Activated T-cell treated with anti-CD3 and anti-CD28 coated beads, Interleukin-2, amount 50 U/mL, for 48 hours (primary cell): Measurements from ENCODE around the gene ARHGAP9.
A peak's percentile ranks its signal among the peaks of the same experiment; 100 is the strongest.
"Not testable (repeated sequence)": the region's sequence is repeated elsewhere in the genome, so short reads cannot be mapped to it uniquely, and the experiment has no call there.

Experiments used
- DNase-seq, 2 experiments: peaks; one replicate each; pipeline ENCODE4 v3.0.0-alpha.2; 2020

The ARHGAP9 gene

DNA sequence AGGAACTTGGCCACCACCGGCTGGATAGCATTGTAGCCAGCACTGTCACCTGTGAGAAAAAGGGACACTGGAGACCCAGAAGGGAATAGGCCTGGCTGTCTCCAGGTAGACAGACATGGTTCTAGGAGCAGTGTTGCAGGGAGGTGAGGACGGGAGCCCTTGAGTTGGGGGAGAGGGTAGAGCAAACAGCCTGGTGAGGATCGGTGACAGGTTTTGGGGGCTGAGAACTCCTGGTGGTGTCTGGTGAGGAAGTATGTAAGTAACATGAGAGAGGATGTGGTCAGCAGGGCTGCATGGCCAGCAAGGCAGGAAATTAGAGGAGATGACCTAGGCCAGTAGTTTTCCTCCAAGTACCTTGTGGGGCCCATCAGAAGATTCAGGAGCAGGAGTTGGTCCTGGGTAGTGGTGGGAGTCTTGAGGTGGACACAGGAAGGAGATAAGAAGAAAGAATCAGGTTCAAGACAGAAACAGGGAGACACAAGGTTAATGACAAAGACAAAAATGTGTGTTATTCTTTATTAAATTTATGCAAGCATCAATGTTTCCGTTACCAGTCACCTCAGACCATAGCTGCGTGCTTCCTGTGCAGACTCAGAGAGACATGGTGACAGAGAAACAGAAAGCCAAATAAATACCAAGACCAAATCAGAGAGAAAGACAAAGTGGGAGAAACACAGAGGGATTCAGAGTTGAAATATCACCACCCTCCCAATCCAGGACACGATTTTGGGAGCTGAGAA lies at the start of gene ARHGAP9:
ARHGAP9 (minus strand) TSS at position 491 of the 740 bp plus-strand sequence; CDS start at position 31, 460 bp downstream.
- peak; percentile 67 to 68 for DNase-seq

DNA sequence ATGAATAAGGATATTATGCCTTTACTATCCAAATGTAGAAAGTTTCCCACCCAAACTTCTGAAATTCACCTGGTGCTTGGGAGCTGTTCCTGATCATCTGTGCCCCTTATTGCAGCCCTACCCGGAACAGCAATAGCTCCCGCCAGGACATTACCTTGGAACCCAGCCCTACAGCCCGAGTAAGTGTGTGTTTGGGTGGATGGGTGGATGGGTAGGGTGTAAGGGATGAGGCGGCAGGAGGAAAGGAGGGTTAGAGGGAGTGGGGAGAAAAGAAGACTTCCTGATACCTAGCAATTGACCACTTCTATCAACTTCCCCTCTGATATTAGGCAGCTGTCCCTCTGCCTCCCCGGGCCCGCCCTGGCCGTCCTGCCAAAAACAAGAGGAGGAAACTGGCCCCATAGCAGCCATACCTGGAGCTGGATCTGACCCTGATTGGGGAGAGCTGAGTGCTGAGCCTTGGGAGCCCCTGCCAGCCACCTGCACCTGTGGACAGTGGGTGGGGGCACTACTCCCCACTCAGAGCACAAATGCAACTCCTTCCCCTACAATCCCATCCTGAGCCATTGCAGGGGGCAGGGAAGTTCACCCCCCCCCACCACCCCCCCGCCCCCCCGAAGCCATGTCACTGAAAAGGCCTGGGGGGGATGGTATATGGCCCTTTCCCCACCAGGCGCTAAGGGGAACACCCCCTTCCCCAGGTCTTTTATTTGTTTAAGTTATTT lies 49.3 kb upstream of the ARHGAP9 start:
- no peak for DNase-seq

GRCh38 chr12:57528176-57528575 lies 48.5 kb upstream of the ARHGAP9 start:
- DNase-seq, result no peak

DNA sequence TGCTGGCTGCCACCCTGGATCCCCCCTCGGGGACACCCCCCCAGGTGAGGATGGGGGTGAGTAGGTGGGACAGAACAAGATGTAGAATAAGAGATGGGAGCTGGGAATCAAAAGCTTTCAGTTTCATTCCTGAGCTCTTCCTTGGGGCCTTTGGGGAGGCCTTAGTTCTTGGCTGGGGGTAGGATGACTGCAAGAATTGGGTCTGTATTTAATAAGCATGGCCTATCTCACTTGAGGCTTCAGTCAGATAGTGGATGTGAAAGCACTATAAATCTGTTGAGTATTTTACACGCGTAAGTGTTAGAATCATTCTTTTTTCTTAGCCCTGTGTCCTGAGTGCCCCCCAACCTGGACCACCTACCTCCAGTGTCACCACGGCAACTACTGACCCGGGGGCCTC lies 47.5 kb upstream of the ARHGAP9 start:
- no peak for DNase-seq

DNA sequence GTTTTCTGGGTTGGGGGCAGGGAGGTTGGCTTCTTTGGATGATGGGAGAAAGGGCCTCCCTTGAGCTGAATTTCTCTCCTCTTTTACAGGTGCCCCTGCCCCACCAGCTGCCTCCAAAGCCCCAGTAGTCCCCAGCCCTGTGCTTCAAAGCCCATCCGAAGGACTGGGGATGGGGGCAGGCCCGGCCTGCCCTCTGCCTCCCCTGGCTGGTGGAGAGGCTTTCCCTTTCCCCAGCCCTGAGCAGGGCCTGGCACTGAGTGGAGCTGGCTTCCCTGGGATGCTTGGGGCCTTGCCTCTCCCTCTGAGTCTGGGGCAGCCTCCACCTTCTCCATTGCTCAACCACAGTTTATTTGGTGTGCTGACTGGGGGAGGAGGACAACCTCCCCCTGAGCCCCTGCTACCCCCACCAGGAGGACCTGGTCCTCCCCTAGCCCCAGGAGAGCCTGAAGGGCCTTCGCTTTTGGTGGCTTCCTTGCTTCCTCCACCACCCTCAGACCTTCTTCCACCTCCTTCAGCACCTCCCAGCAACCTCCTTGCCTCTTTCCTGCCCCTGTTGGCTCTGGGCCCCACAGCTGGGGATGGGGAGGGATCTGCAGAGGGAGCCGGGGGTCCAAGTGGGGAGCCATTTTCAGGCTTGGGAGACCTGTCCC lies 46.9 kb upstream of the ARHGAP9 start:
- no peak for DNase-seq

DNA sequence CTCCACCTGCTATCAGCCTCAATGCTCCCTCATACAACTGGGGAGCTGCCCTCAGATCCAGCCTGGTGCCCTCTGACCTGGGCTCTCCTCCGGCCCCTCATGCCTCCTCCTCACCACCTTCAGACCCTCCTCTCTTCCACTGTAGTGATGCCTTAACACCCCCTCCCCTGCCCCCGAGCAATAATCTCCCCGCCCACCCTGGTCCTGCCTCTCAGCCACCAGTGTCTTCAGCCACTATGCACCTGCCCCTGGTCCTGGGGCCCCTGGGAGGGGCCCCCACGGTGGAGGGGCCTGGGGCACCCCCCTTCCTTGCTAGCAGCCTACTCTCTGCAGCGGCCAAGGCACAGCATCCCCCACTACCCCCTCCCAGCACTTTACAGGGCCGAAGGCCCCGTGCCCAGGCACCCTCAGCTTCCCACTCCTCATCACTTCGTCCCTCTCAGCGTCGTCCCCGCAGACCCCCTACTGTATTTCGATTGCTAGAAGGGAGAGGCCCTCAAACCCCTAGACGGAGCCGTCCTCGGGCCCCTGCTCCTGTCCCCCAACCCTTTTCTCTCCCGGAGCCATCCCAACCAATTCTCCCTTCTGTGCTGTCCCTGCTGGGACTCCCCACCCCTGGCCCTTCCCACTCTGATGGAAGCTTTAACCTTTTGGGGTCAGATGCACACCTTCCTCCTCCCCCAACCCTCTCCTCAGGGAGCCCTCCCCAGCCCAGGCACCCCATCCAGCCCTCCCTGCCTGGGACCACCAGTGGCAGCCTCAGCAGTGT lies 46.1 kb upstream of the ARHGAP9 start:
- DNase-seq, result no peak

- no peak for DNase-seq
Observed at GRCh38 chr12:57524814-57525614, 45.3 kb upstream of the ARHGAP9 start.

DNA sequence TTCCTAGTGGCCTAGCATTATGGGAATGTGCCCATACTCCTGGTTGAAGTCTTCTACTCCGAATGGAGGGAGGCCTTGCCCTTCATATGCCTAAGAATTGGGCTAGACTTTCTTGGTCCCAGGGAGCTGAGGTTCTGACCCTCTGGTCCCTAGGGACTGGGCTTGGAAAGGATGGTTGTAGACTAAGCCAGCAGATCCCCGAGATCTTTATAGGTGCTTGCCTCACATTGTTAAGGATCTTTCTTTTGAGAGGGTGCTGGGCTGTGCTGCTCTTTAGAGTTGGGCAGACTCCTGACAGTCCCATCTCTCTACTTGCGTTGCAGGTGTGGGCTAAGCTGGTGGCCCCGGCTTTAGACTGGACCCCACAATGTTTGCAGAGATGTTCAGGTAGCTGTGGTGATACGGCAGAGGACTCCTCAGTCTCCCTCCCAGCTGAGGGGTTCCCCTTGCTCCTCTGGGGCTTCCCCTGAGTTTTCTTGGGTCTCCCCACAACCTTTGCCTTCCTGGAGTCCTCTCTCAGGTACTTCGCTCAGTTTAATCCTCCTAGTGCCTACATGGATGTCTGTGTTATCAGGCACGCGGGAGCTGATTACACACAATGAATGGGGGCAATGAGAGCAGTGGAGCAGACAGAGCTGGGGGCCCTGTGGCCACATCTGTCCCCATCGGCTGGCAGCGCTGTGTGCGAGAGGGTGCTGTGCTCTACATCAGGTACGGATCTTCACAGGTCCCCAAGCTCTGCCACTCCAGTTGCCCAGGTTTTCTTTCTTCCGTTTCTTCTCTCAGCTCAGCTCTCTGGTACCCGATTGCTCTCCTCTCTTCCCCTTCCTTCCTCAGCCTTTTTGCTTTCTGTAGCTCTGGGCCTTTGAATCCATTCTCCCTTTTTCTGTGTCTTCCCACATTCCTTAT lies 44.3 kb upstream of the ARHGAP9 start:
- peak in 1 of 2 experiments; percentile 30 for DNase-seq

GRCh38 chr12:57522887-57523705 lies 43.4 kb upstream of the ARHGAP9 start:
- peak in 1 of 2 experiments; percentile 59 for DNase-seq

DNA sequence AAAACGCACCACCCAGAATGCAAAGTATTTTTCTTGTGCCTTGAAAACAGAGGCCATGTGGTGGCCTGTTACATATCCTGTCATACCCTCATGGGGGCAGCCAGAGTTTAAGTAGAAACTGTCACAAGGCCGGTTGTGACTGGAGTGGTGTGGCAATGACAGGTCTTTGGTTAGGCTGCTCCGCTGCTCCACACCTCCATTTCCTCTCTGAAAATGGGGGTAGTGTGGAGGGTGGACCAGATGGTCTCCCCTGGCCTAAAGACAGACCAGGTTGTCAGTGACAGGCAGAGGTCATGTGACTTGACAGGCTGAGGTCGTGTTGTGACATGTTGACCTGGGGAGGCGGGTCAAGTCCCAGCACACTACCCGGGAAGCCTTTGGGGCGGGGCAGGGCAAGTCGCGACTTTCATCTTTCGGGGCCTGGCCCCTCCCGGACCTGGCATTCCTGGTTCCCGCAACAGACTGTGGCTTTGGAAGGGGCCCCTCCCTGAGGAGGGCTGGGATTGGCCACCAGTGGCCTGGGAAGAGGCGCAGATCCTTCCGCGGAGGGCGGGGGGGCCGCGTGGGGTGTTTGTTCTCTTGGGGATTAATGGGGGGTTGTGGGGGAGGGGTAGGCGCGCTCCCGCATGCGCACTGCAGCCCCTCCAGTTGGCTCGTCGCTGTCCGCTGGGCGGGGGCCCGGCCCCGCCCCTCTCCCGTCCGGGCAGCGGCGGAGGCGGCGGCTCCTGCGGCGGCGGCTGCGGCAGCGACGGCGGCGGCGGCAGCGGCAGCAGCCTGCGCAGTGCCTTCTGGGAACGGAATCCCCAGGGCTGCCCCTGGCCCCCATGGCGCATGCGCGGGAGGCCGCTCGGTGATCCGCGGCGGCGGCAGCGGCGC lies 42.6 kb upstream of the ARHGAP9 start, which contains the start of gene MBD6:
MBD6 (plus strand) TSS at position 814 of the 876 bp plus-strand sequence. CDS start 1,480 bp downstream, outside the sequence.
- DNase-seq, result peak; percentile 90 to 93

- DNase-seq, result peak; percentile 52 to 55
Observed at GRCh38 chr12:57521525-57522010, 41.9 kb upstream of the ARHGAP9 start.

GRCh38 chr12:57520053-57520818 lies 40.6 kb upstream of the ARHGAP9 start, which contains the start of gene DDIT3:
TSS of gene DDIT3 (minus strand) at chr12:57520514. CDS start at chr12:57517406, 3,108 bp downstream.
- DNase-seq, result peak; percentile 99 to 100

DNA sequence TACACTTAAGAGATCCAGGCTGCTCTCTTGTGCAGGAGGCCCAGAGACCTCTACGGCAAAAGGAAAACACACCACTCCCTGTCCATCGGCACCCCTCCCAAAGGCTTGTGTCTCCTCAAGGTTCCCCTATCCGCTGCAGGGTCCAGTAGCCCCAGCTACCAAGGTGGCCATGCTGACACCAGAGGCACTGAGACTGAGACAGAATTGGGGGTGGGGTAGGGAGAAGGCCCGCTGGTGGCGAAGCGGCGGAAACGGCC lies 40.1 kb upstream of the ARHGAP9 start:
- DNase-seq, result peak; percentile 57 to 60

DNA sequence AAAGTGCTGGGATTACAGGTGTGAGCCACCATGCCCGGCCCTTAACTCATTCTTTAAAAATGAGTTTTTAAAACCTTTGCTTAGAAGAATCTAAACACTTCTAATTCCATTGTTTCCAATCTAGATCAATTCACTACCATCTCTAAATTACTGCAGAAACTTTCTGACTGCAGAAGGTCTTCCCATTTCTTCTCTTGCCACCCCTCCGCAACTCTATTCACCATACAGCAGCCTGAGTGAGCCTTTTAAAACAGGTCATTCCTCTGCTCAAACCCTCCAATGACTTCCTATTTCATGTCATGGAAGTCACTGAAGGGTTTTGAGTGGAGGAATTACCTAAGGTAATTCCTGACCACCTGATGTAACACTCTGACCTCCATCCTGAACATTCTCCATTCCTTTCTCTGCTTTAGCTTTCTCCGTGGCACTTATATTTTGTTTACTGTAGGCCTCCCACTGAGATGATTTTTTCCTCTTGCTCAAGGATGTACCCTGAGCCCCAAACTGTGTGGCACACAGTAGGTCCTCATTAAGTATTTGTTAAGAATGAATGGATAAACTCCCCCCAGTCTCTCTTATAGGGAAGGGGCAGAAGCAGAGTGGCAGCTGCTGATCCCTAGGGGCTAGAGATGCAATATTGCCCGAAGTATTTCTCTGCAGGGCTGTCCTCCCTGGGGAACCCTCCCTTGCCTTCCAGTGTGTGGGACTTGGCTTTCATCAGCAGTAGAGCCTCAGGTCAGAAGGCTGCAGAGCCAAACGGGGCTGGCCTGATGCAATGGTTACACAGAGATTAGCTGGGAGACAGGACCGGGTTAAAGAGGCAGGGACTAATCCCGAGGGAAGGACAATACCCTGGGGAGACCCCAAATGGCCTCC lies 39.5 kb upstream of the ARHGAP9 start:
- no peak for DNase-seq

- DNase-seq, result no peak
Observed at GRCh38 chr12:57518176-57518919, 38.7 kb upstream of the ARHGAP9 start.

- DNase-seq, result not testable (repeated sequence)
Observed at GRCh38 chr12:57517718-57518117, 38.1 kb upstream of the ARHGAP9 start.
